Caco-2 (cell line): ENCODE results near the gene NOL4L. TPM values are rescaled to one million over a fixed set of nuclear protein-coding genes. Genes with fewer than 3 reads are reported as not detected.

Source experiments
- BruUV-seq: library from RNA; stranded (reverse); fragments of 400-500 nt; replicated peaks from 2 replicates; lab custom pipeline; 2021; lab: Mats Ljungman, UMichigan
- CTCF ChIA-PET: fragments of 300-600 bp; sonication (Branson Sonifier 250); formaldehyde crosslinking; loops from one replicate; lab custom pipeline; 2022; ENCODE audit warnings: antibody characterized with exemption; lab: Charles Lee
- POLR2A ChIA-PET: fragments of 300-600 bp; sonication (Branson Sonifier 250); formaldehyde crosslinking; loops from one replicate; lab custom pipeline; 2022; ENCODE audit warnings: antibody characterized with exemption; lab: Charles Lee
- DNase-seq, 2 experiments: peaks; one replicate each; pipeline versions ENCODE4 v3.0.0 to v3.0.0-alpha.2; 2020 to 2022
- H3K27me3 ChIP-seq: replicated peaks from 2 replicates; pipeline ENCODE4 v1.6.0; 2011; ENCODE audit warnings: low read length; ENCODE audit not compliant: control insufficient read depth, insufficient read depth
- H3K36me3 ChIP-seq: 2 replicates; pipeline ENCODE4 v1.5.1; 2011; ENCODE audit warnings: low read length; ENCODE audit not compliant: control insufficient read depth, insufficient read depth
- H3K4me1 ChIP-seq: fragments of 250-450 bp; sonication (Bioruptor Pico); 2 replicates; pipeline ENCODE4 v1.5.1; 2020; ENCODE audit warnings: mild to moderate bottlenecking
- H3K4me3 ChIP-seq: 2 replicates; pipeline ENCODE4 v1.5.1; 2011; ENCODE audit warnings: low read depth, mild to moderate bottlenecking, control low read depth, low read length
- H3K9me3 ChIP-seq: fragments of 250-450 bp; sonication (Bioruptor Pico); 2 replicates; pipeline ENCODE4 v1.5.1; 2020; ENCODE audit warnings: mild to moderate bottlenecking, moderate library complexity
- H3K27ac Mint-ChIP-seq: one replicate; pipeline ENCODE4 v1.8.0; 2022; ENCODE audit warnings: mixed read lengths; ENCODE audit not compliant: unreplicated experiment
- H3K27me3 Mint-ChIP-seq: one replicate; pipeline ENCODE4 v1.8.0; 2022; ENCODE audit warnings: mixed read lengths; ENCODE audit not compliant: insufficient read depth, unreplicated experiment
- H3K36me3 Mint-ChIP-seq: one replicate; pipeline ENCODE4 v1.8.0; 2022; ENCODE audit warnings: mild to moderate bottlenecking, mixed read lengths; ENCODE audit not compliant: insufficient read depth, unreplicated experiment
- H3K4me1 Mint-ChIP-seq: one replicate; pipeline ENCODE4 v1.8.0; 2022; ENCODE audit warnings: low read depth, mixed read lengths; ENCODE audit not compliant: unreplicated experiment
- H3K4me3 Mint-ChIP-seq: one replicate; pipeline ENCODE4 v1.8.0; 2022; ENCODE audit warnings: mild to moderate bottlenecking, moderate library complexity, mixed read lengths; ENCODE audit not compliant: unreplicated experiment
- H3K9me3 Mint-ChIP-seq: one replicate; pipeline ENCODE4 v1.8.0; 2022; ENCODE audit warnings: mixed read lengths; ENCODE audit not compliant: unreplicated experiment
- intact Hi-C: fragments of 100-400 bp; cut with micrococcal nuclease; formaldehyde crosslinking; loops from one replicate; pipeline ENCODE4 v1.10.0; 2022; ENCODE audit not compliant: unreplicated experiment
- total RNA-seq: library from RNA; stranded (reverse); gene quantifications from 2 replicates; pipeline ENCODE4 v1.2.3, GENCODE V29; 2022
- TF ChIP-seq, protein P1 (sequence below), 2 experiments: fragments of 200-600 bp in 1 of 2; IDR thresholded peaks; 1 replicate in 1 of 2; 2 replicates in 1 of 2; pipeline versions ENCODE4 v1.5.1 to v1.8.0; 2011 to 2022; ENCODE audit warnings: antibody characterized with exemption in 1 of 2, control low read depth in 1 of 2, inconsistent platforms in 1 of 2, low read depth in 1 of 2, low read length in 1 of 2, mild to moderate bottlenecking in 1 of 2, moderate library complexity in 1 of 2; ENCODE audit not compliant: insufficient read depth in 1 of 2, severe bottlenecking in 1 of 2, unreplicated experiment in 1 of 2

NOL4L gene
- total RNA-seq, 1 experiment from 2014 or later, result 80.9 TPM

- ChIA-PET CTCF (no interaction called here), POLR2A (no interaction called here)
- H3K36me3 Mint-ChIP-seq, result peaks cover 98% of the 10 kb centered on the region
- Histone ChIP-seq H3K36me3 (peaks cover 31% of the 10 kb centered on the region), H3K4me3 (no peak overlapping the region), H3K27me3 (no peaks in the 10 kb centered on the region), H3K9me3 (no peaks in the 10 kb centered on the region), H3K4me1 (no peaks in the 10 kb centered on the region)
- no peaks in the 10 kb centered on the region for H3K9me3 Mint-ChIP-seq
- intact Hi-C loops, result no loop called here
- BruUV-seq, result no TSS peak
- H3K4me3 Mint-ChIP-seq, result no peak overlapping the region
- TF ChIP-seq, protein P1, sequence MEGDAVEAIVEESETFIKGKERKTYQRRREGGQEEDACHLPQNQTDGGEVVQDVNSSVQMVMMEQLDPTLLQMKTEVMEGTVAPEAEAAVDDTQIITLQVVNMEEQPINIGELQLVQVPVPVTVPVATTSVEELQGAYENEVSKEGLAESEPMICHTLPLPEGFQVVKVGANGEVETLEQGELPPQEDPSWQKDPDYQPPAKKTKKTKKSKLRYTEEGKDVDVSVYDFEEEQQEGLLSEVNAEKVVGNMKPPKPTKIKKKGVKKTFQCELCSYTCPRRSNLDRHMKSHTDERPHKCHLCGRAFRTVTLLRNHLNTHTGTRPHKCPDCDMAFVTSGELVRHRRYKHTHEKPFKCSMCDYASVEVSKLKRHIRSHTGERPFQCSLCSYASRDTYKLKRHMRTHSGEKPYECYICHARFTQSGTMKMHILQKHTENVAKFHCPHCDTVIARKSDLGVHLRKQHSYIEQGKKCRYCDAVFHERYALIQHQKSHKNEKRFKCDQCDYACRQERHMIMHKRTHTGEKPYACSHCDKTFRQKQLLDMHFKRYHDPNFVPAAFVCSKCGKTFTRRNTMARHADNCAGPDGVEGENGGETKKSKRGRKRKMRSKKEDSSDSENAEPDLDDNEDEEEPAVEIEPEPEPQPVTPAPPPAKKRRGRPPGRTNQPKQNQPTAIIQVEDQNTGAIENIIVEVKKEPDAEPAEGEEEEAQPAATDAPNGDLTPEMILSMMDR (IDR thresholded peaks at IDR 0.05; ENCODE audit: insufficient read depth in 1 of 2, low read depth in 1 of 2, low read length in 1 of 2, severe bottlenecking in 1 of 2, unreplicated experiment in 1 of 2), result no peak
- no peak for DNase-seq
- no peak overlapping the region for H3K27ac Mint-ChIP-seq
- H3K27me3 Mint-ChIP-seq, result no peaks in the 10 kb centered on the region
- peaks cover under 1% of the 10 kb centered on the region for H3K4me1 Mint-ChIP-seq
These were observed 152.9 kb downstream of the NOL4L start for GRCh38 chr20:32432277-32432676.

DNA sequence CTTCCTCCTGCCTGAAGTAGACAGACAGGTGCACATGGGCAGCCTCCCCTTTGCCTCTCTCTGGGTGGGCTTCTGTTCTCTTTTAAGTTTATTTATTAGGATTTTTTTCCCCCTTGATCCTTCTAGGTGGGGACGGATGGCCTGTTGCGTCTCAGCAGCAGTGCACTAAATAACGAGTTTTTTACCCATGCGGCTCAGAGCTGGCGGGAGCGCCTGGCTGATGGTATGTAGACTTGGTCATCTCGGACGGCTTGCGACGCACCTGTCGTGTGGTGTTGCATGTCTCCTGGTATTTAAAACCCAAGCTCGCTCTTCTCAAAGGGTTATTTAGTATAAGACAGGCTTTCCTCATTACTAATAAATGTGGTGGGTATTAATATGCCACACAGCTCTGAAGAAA is 153.7 kb downstream of the NOL4L start:
- Histone ChIP-seq H3K36me3 (peaks cover 31% of the 10 kb centered on the region), H3K4me3 (no peak overlapping the region), H3K27me3 (no peaks in the 10 kb centered on the region), H3K9me3 (no peaks in the 10 kb centered on the region), H3K4me1 (no peaks in the 10 kb centered on the region)
- ChIA-PET POLR2A (no interaction called here), CTCF (no interaction called here)
- peaks cover 7% of the 10 kb centered on the region for H3K4me1 Mint-ChIP-seq
- no peaks in the 10 kb centered on the region for H3K27me3 Mint-ChIP-seq
- intact Hi-C loops, result no loop called here
- TF ChIP-seq, protein P1 (IDR thresholded peaks at IDR 0.05; ENCODE audit: insufficient read depth in 1 of 2, low read depth in 1 of 2, low read length in 1 of 2, severe bottlenecking in 1 of 2, unreplicated experiment in 1 of 2), result no peak
- no TSS peak for BruUV-seq
- no peak overlapping the region for H3K27ac Mint-ChIP-seq
- DNase-seq, result no peak
- no peaks in the 10 kb centered on the region for H3K9me3 Mint-ChIP-seq
- H3K4me3 Mint-ChIP-seq, result no peak overlapping the region
- H3K36me3 Mint-ChIP-seq, result peaks cover 95% of the 10 kb centered on the region

DNA sequence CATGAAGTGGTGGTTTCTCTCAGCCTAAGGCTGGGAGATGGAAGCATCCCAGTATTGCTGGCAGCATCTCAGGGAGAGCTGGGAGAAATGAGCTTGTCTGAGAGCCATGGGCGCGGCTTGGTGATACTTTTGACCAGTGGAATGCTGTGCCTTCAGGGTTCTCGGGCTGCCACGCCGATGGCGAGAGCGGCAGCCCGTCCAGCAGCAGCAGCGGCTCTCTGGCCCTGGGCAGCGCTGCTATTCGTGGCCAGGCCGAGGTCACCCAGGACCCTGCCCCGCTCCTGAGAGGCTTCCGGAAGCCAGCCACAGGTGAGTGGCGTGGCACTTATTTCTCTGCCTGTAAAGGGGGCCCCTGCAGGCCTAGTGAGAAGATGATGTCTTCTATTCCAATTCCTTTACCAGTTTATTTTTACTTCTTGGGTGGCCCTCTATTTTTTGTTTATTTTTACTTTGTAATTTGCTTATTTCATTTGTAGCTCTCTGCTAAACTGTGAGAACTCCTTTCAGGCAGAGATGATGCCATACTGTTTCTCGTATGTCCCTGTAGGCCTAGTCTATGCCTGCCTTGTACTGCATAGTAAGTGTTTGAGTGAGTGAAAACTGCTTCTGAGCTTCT is 155.3 kb downstream of the NOL4L start:
- BruUV-seq, result no TSS peak
- CTCF ChIA-PET, result no interaction called here
- POLR2A ChIA-PET, result no interaction called here
- H3K36me3 ChIP-seq, result peaks cover 24% of the 10 kb centered on the region
- no peak for DNase-seq
- H3K4me1 Mint-ChIP-seq, result peaks cover 7% of the 10 kb centered on the region
- no peaks in the 10 kb centered on the region for H3K4me1 ChIP-seq
- no peaks in the 10 kb centered on the region for H3K27me3 ChIP-seq
- H3K27me3 Mint-ChIP-seq, result no peaks in the 10 kb centered on the region
- peaks cover 86% of the 10 kb centered on the region for H3K36me3 Mint-ChIP-seq
- H3K9me3 ChIP-seq, result no peaks in the 10 kb centered on the region
- H3K27ac Mint-ChIP-seq, result no peak overlapping the region
- intact Hi-C loops, result no loop called here
- no peaks in the 10 kb centered on the region for H3K9me3 Mint-ChIP-seq
- TF ChIP-seq, protein P1 (IDR thresholded peaks at IDR 0.05; ENCODE audit: insufficient read depth in 1 of 2, low read depth in 1 of 2, low read length in 1 of 2, severe bottlenecking in 1 of 2, unreplicated experiment in 1 of 2), result no peak
- H3K4me3 ChIP-seq, result no peak overlapping the region
- H3K4me3 Mint-ChIP-seq, result no peak overlapping the region
